Liver (tissue), 9 donors: ENCODE data around the gene ZC3H13. TPM values are rescaled to one million over a fixed set of nuclear protein-coding genes. Genes with fewer than 3 reads are reported as not detected.
A peak's percentile ranks its signal among the peaks of the same experiment; 100 is the strongest.

Source experiments
- DNase-seq: peaks from one replicate; pipeline ENCODE4 v3.0.0-alpha.2; 2017; ENCODE audit warnings: low spot score
- H3K27ac ChIP-seq, 2 donors: one replicate each; pipeline ENCODE4 v1.7.0; 2013; ENCODE audit warnings: inconsistent platforms in 2 of 2, low read length in 2 of 2, control low read depth in 1 of 2, low read depth in 1 of 2, mild to moderate bottlenecking in 1 of 2
- H3K27me3 ChIP-seq, 4 donors: one replicate each; pipeline versions ENCODE4 v1.6.1 to v1.7.0; 2013; ENCODE audit warnings: low read length in 3 of 4, inconsistent platforms in 1 of 4, mild to moderate bottlenecking in 1 of 4, moderate library complexity in 1 of 4; ENCODE audit not compliant: control insufficient read depth in 4 of 4, insufficient read depth in 4 of 4
- H3K36me3 ChIP-seq, 4 donors: one replicate each; pipeline versions ENCODE4 v1.6.1 to v1.7.0; 2013; ENCODE audit warnings: low read length in 3 of 4, mild to moderate bottlenecking in 3 of 4, low read depth in 1 of 4, moderate library complexity in 1 of 4; ENCODE audit not compliant: control insufficient read depth in 4 of 4, insufficient read depth in 3 of 4
- H3K4me1 ChIP-seq, 4 donors: one replicate each; pipeline versions ENCODE4 v1.6.1 to v1.7.0; 2013; ENCODE audit warnings: low read length in 3 of 4, mild to moderate bottlenecking in 3 of 4, moderate library complexity in 1 of 4; ENCODE audit not compliant: control insufficient read depth in 4 of 4, insufficient read depth in 4 of 4
- H3K4me3 ChIP-seq, 3 donors: one replicate each; pipeline versions ENCODE4 v1.6.1 to v1.7.0; 2013; ENCODE audit warnings: low read length in 3 of 3, control low read depth in 1 of 3, low read depth in 1 of 3, mild to moderate bottlenecking in 1 of 3
- H3K9ac ChIP-seq, 2 donors: one replicate each; pipeline ENCODE4 v1.7.0; 2013; ENCODE audit warnings: low read length in 2 of 2, mild to moderate bottlenecking in 2 of 2, moderate library complexity in 2 of 2, control low read depth in 1 of 2, low read depth in 1 of 2
- H3K9me3 ChIP-seq, 4 donors: one replicate each; pipeline versions ENCODE4 v1.6.1 to v1.7.0; 2013; ENCODE audit warnings: low read length in 3 of 4; ENCODE audit not compliant: control insufficient read depth in 4 of 4
- EGR1 ChIP-seq, 2 donors: IDR thresholded peaks; 2 replicates each; pipeline ENCODE4 v1.6.1; 2016 to 2018; ENCODE audit warnings: antibody characterized with exemption in 2 of 2, low read depth in 2 of 2
- FOXA1 ChIP-seq: IDR thresholded peaks from 2 replicates; pipeline ENCODE4 v1.6.1; 2016; ENCODE audit warnings: antibody characterized with exemption
- FOXA2 ChIP-seq: IDR thresholded peaks from 2 replicates; pipeline ENCODE4 v1.6.1; 2016; ENCODE audit warnings: antibody characterized with exemption
- GABPA ChIP-seq, 2 donors: IDR thresholded peaks in 1 of 2; conservative IDR thresholded peaks in 1 of 2; 2 replicates each; pipeline ENCODE4 v1.6.1; 2016; ENCODE audit warnings: antibody characterized with exemption in 2 of 2, mild to moderate bottlenecking in 1 of 2, moderate library complexity in 1 of 2
- HNF4A ChIP-seq, 2 donors: conservative IDR thresholded peaks; 2 replicates each; pipeline ENCODE4 v1.6.1; 2016; ENCODE audit warnings: antibody characterized with exemption in 2 of 2, mild to moderate bottlenecking in 2 of 2
- HNF4G ChIP-seq: IDR thresholded peaks from 2 replicates; pipeline ENCODE4 v1.6.1; 2016; ENCODE audit warnings: antibody characterized with exemption
- JUND ChIP-seq, 2 donors: IDR thresholded peaks; 2 replicates each; pipeline ENCODE4 v1.6.1; 2016; ENCODE audit warnings: antibody characterized with exemption in 2 of 2
- NR2F2 ChIP-seq: IDR thresholded peaks from 2 replicates; pipeline ENCODE4 v1.6.1; 2016; ENCODE audit warnings: antibody characterized with exemption
- RAD21 ChIP-seq, 2 donors: IDR thresholded peaks; 2 replicates each; pipeline ENCODE4 v1.6.1; 2016; ENCODE audit warnings: antibody characterized with exemption in 2 of 2, mild to moderate bottlenecking in 2 of 2
- RXRA ChIP-seq, 2 donors: IDR thresholded peaks; 2 replicates each; pipeline ENCODE4 v1.6.1; 2017 to 2018; ENCODE audit warnings: antibody characterized with exemption in 2 of 2, mild to moderate bottlenecking in 1 of 2
- SP1 ChIP-seq: IDR thresholded peaks from 2 replicates; pipeline ENCODE4 v1.6.1; 2018; ENCODE audit warnings: antibody characterized with exemption, mild to moderate bottlenecking
- TAF1 ChIP-seq: conservative IDR thresholded peaks from 2 replicates; pipeline ENCODE4 v1.6.1; 2016; ENCODE audit warnings: antibody characterized with exemption, mild to moderate bottlenecking
- YY1 ChIP-seq: IDR thresholded peaks from 2 replicates; pipeline ENCODE4 v1.6.1; 2016; ENCODE audit warnings: antibody characterized with exemption, mild to moderate bottlenecking
- WGBS: extraction: QIAGEN DNeasy Blood & Tissue Kit; methylation state at CpG from one replicate; pipeline ENCODE4 v1.1.7; 2013; 5-methylcytosine and 5-hydroxymethylcytosine counted together
- polyA plus RNA-seq, 2 donors: library from polyadenylated mRNA; stranded (reverse) in 1 of 2; unstranded in 1 of 2; fragments of 200-250 nt in 1 of 2; fragments of >200 nt in 1 of 2; fragmentation: Nextera tagmentation in 1 of 2; extraction: Ambion mirVana in 1 of 2; gene quantifications; one replicate each; pipeline versions ENCODE4 v1.2.1 to v1.2.3, GENCODE V29; 2013 to 2015
- total RNA-seq, 2 donors: library from RNA; depleted of rRNA; stranded (reverse); fragments of >200 nt; gene quantifications; one replicate each; pipeline ENCODE4 v1.2.3, GENCODE V29; 2014
- TF ChIP-seq, protein P1 (sequence below): IDR thresholded peaks from 2 replicates; pipeline ENCODE4 v1.6.1; 2016; ENCODE audit warnings: antibody characterized with exemption
- TF ChIP-seq, protein P2 (sequence below): IDR thresholded peaks from 2 replicates; pipeline ENCODE4 v1.6.1; 2016; ENCODE audit warnings: antibody characterized with exemption
- TF ChIP-seq, protein P3 (sequence below): IDR thresholded peaks from 2 replicates; pipeline ENCODE4 v1.6.1; 2016; ENCODE audit warnings: antibody characterized with exemption
- TF ChIP-seq, protein P4 (sequence below): IDR thresholded peaks from 2 replicates; pipeline ENCODE4 v1.6.1; 2016; ENCODE audit warnings: antibody characterized with exemption, mild to moderate bottlenecking
- donor health status: healthy.
- donor health status: healthy.
- donor health status: healthy.
- donor health status: healthy.
- donor health status: healthy.

Gene ZC3H13
- total and polyA plus RNA-seq, 4 donors = 10.0 to 62.1 (median 28.9) TPM

DNA sequence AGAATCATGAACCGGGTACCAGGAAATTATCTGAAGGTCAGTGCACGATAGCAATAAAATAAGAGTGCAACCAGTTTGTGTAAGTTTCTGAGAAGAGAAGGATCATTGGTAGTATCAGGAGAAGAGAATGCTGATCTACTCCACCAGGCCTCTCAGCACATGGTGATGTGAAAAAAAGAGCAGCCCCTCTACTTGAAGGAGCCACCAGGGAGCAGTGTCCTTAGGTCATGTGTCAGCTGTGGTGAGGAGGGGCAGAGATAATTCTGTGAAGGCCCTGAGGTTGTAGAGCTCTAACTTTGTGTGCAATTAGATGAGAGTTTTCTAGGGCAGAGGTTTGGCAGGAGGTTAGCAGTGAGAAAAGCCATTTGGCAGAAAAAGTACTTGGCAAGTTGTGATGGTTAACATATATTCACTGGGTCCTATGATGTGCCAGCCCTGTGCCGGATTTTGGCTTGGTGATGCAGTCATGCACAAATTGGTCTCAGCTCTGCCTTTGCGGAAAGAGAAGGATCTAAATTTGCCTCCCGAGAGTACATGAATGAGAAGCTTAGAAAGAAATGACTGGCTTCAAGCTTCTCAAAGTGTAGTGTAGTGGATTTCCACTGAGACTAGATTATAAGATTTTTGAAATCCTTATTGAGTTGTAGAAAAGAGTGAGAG is 19.2 kb upstream of the ZC3H13 start:
- Histone ChIP-seq H3K27ac (no peak overlapping the region), H3K9ac (no peak overlapping the region), H3K9me3 (no peaks in the 10 kb centered on the region), H3K4me3 (no peak overlapping the region), H3K36me3 (peaks cover 3 to 68% (median 58%) of the 10 kb centered on the region in 4 donors), H3K4me1 (peaks cover 0 to 38% (median 29%) of the 10 kb centered on the region in 4 donors), H3K27me3 (no peaks in the 10 kb centered on the region)
- TF ChIP-seq RAD21 (IDR thresholded peaks at IDR 0.05) = peak in 1 of 2 donors; percentile 14
- no peak for TF ChIP-seq FOXA2
- no peak for DNase-seq
- WGBS = 78% methylated on average over 5 of the region's 5 CpGs

DNA sequence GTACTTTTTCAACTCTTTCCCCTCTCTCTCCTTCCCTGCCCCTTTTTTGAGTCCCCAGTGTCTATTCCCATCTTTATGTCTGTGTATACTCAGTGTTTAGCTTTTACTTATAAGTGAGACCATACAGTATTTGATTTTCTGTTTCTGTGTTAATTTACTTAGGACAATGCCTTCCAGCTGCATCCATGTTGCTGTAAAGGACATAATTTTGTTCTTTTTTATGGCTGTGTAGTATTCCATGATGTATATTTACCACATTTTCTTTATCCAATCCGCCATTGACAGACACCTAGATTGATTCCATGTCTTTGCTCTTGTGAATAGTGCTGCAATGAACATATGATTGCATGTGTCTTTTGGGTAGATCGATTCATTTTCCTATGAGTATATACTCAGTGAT is 10.7 kb upstream of the ZC3H13 start:
- Histone ChIP-seq H3K4me1 (no peaks in the 10 kb centered on the region), H3K9ac (no peak overlapping the region), H3K4me3 (no peak overlapping the region), H3K36me3 (peaks cover 4 to 66% (median 46%) of the 10 kb centered on the region in 4 donors), H3K9me3 (no peaks in the 10 kb centered on the region), H3K27ac (no peak overlapping the region), H3K27me3 (no peaks in the 10 kb centered on the region)
- TF ChIP-seq GABPA (IDR thresholded peaks at IDR 0.05 in 1 of 2, conservative IDR thresholded peaks at IDR 0.05 in 1 of 2) (no peak), YY1 (no peak), TAF1 (no peak), SP1 (no peak), EGR1 (IDR thresholded peaks at IDR 0.05; ENCODE audit: low read depth in 2 of 2) (no peak), JUND (IDR thresholded peaks at IDR 0.05) (no peak), NR2F2 (no peak), RAD21 (IDR thresholded peaks at IDR 0.05) (no peak), HNF4A (conservative IDR thresholded peaks at IDR 0.05) (no peak), FOXA2 (no peak), FOXA1 (no peak), HNF4G (no peak)
- TF ChIP-seq, protein P1, sequence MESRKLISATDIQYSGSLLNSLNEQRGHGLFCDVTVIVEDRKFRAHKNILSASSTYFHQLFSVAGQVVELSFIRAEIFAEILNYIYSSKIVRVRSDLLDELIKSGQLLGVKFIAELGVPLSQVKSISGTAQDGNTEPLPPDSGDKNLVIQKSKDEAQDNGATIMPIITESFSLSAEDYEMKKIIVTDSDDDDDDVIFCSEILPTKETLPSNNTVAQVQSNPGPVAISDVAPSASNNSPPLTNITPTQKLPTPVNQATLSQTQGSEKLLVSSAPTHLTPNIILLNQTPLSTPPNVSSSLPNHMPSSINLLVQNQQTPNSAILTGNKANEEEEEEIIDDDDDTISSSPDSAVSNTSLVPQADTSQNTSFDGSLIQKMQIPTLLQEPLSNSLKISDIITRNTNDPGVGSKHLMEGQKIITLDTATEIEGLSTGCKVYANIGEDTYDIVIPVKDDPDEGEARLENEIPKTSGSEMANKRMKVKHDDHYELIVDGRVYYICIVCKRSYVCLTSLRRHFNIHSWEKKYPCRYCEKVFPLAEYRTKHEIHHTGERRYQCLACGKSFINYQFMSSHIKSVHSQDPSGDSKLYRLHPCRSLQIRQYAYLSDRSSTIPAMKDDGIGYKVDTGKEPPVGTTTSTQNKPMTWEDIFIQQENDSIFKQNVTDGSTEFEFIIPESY = no peak
- TF ChIP-seq, protein P2, sequence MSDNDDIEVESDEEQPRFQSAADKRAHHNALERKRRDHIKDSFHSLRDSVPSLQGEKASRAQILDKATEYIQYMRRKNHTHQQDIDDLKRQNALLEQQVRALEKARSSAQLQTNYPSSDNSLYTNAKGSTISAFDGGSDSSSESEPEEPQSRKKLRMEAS = no peak
- TF ChIP-seq, protein P3, sequence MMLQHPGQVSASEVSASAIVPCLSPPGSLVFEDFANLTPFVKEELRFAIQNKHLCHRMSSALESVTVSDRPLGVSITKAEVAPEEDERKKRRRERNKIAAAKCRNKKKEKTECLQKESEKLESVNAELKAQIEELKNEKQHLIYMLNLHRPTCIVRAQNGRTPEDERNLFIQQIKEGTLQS = no peak
- DNase-seq = no peak
- 96% methylated on average over 2 of the region's 2 CpGs for WGBS

DNA sequence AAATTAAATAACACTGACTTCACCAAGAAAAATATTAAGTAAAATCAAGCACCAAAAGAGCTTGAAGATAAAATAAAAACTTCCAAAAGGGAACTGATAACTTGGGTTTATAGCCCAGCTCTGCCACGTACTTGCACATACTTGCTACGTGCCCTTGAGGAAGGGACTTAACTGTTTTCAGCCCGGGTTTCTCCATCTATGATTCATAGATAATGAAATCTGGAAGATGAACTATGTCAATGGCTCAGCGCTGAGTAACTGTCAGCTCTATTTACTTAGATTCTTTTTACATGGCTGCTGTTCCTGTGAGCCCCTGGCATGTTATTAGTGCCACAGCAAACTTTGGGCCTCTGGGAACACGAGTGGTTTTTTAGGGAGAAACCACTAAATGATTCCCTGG is 9.6 kb upstream of the ZC3H13 start:
- Histone ChIP-seq H3K27ac (no peak overlapping the region), H3K9ac (no peak overlapping the region), H3K4me3 (no peak overlapping the region), H3K36me3 (peaks cover 4 to 71% (median 55%) of the 10 kb centered on the region in 4 donors), H3K4me1 (no peaks in the 10 kb centered on the region), H3K27me3 (no peaks in the 10 kb centered on the region), H3K9me3 (no peaks in the 10 kb centered on the region)
- WGBS = 88% methylated on average over 5 of the region's 5 CpGs
- no peak for DNase-seq
- no peak for TF ChIP-seq SP1
- TF ChIP-seq, protein P2 = no peak
- TF ChIP-seq JUND (IDR thresholded peaks at IDR 0.05) = no peak
- TF ChIP-seq, protein P3 = no peak
- TF ChIP-seq GABPA (IDR thresholded peaks at IDR 0.05 in 1 of 2, conservative IDR thresholded peaks at IDR 0.05 in 1 of 2) = no peak
- TF ChIP-seq TAF1 = no peak
- TF ChIP-seq, protein P4, sequence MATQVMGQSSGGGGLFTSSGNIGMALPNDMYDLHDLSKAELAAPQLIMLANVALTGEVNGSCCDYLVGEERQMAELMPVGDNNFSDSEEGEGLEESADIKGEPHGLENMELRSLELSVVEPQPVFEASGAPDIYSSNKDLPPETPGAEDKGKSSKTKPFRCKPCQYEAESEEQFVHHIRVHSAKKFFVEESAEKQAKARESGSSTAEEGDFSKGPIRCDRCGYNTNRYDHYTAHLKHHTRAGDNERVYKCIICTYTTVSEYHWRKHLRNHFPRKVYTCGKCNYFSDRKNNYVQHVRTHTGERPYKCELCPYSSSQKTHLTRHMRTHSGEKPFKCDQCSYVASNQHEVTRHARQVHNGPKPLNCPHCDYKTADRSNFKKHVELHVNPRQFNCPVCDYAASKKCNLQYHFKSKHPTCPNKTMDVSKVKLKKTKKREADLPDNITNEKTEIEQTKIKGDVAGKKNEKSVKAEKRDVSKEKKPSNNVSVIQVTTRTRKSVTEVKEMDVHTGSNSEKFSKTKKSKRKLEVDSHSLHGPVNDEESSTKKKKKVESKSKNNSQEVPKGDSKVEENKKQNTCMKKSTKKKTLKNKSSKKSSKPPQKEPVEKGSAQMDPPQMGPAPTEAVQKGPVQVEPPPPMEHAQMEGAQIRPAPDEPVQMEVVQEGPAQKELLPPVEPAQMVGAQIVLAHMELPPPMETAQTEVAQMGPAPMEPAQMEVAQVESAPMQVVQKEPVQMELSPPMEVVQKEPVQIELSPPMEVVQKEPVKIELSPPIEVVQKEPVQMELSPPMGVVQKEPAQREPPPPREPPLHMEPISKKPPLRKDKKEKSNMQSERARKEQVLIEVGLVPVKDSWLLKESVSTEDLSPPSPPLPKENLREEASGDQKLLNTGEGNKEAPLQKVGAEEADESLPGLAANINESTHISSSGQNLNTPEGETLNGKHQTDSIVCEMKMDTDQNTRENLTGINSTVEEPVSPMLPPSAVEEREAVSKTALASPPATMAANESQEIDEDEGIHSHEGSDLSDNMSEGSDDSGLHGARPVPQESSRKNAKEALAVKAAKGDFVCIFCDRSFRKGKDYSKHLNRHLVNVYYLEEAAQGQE = no peak
- TF ChIP-seq RAD21 (IDR thresholded peaks at IDR 0.05) = no peak
- TF ChIP-seq RXRA (IDR thresholded peaks at IDR 0.05) = no peak
- no peak for TF ChIP-seq HNF4G
- TF ChIP-seq YY1 = no peak
- TF ChIP-seq FOXA2 = no peak
